Heart right ventricle (tissue), 16 donors: ENCODE measurements around the gene FBXO7. TPM values are rescaled to one million over a fixed set of nuclear protein-coding genes. Genes with fewer than 3 reads are reported as not detected.

Source experiments
- ATAC-seq, 8 donors: fragments of 200-7000 bp; cut with Tn5 transposase; one replicate each; pipeline ENCODE4 v1.9.1; 2020; ENCODE audit warnings: mild to moderate bottlenecking in 8 of 8, moderate library complexity in 8 of 8, moderate number of reproducible peaks in 1 of 8
- DNase-seq, 2 donors: peaks; one replicate each; pipeline ENCODE4 v3.0.0-alpha.2; 2020
- H3K27ac ChIP-seq, 10 donors: fragments of 200-600 bp; sonication (generic) in 2 of 10; one replicate each; pipeline versions ENCODE4 v1.5.0 to v1.8.0; 2020 to 2022; ENCODE audit warnings: mild to moderate bottlenecking in 3 of 10
- H3K27me3 ChIP-seq, 7 donors: fragments of 200-600 bp; one replicate each; pipeline ENCODE4 v1.8.0; 2021 to 2022; ENCODE audit warnings: mild to moderate bottlenecking in 2 of 7
- H3K36me3 ChIP-seq, 9 donors: fragments of 200-600 bp; sonication (generic) in 1 of 9; one replicate each; pipeline versions ENCODE4 v1.5.0 to v1.8.0; 2020 to 2022; ENCODE audit warnings: mild to moderate bottlenecking in 2 of 9
- H3K4me1 ChIP-seq, 9 donors: fragments of 200-600 bp; sonication (generic) in 1 of 9; one replicate each; pipeline versions ENCODE4 v1.5.0 to v1.8.0; 2020 to 2022; ENCODE audit warnings: mild to moderate bottlenecking in 4 of 9
- H3K4me3 ChIP-seq, 10 donors: fragments of 200-600 bp; sonication (generic) in 2 of 10; one replicate each; pipeline versions ENCODE4 v1.5.0 to v1.8.0; 2020 to 2022; ENCODE audit warnings: mild to moderate bottlenecking in 7 of 10, moderate library complexity in 2 of 10
- H3K9me3 ChIP-seq, 11 donors: fragments of 200-600 bp in 10 of 11; sonication (generic) in 2 of 11; one replicate each; pipeline versions ENCODE4 v1.5.0 to v1.8.0; 2013 to 2022; ENCODE audit warnings: mild to moderate bottlenecking in 2 of 11, control low read depth in 1 of 11, moderate library complexity in 1 of 11
- CTCF ChIP-seq, 9 donors: fragments of 200-600 bp; sonication (generic) in 2 of 9; IDR thresholded peaks; one replicate each; pipeline versions ENCODE4 v1.5.0 to v1.8.0; 2021 to 2022; ENCODE audit warnings: antibody characterized with exemption in 9 of 9, mild to moderate bottlenecking in 5 of 9, moderate library complexity in 1 of 9
- WGBS, 2 donors: extraction: QIAGEN DNeasy Blood & Tissue Kit; methylation state at CpG; one replicate each; pipeline ENCODE4 v1.1.7; 2013; ENCODE audit warnings: inconsistent platforms in 1 of 2; 5-methylcytosine and 5-hydroxymethylcytosine counted together
- intact Hi-C, 10 donors: fragments of 100-400 bp; cut with DNase I; formaldehyde crosslinking; loops; one replicate each; pipeline versions ENCODE4 v1.11.1 to v1.14.2; 2022
- polyA plus RNA-seq, 2 donors: library from polyadenylated mRNA; stranded (reverse); fragments of 200-250 nt; gene quantifications; one replicate each; pipeline ENCODE4 v1.2.3, GENCODE V29; 2013
- total RNA-seq, 10 donors: library from RNA; stranded (reverse); fragmentation: NEBNext Ultra II Directional in 3 of 10; extraction: Animal tissue kit (Norgen Biotek cat#: 25700) in 3 of 10; gene quantifications; one replicate each; pipeline versions ENCODE4 v1.2.1 to v1.2.4, GENCODE V29; 2021 to 2023
- donor health status: Arrhythmogenic right ventricular cardiomyopathy.
- donor health status: ischemic (EF 13 %, LVEDD 7.1; RV severe dilation, severe dysfunction).
- donor health status: healthy with polysubstance abuse.
- donor health status: DM: no; HTN: yes; CAD: no.
- donor health status: DM: no; HTN: no; CAD: no.
- donor health status: ischemic (EF 25% LVEDD 6.9; RV normal size, moderate dysfunction).
- donor health status: ischemic (EF 25% LVEDD 5.7; RV mildly dilated, moderate dysfunction).
- donor health status: healthy.
- donor health status: DM: yes; HTN: yes; CAD: no.
- donor health status: Ischemic cardiomyopathy.
- donor health status: ischemic (EF 35%, LVEDD 5.7; RV mildly dilated, moderate dysfunction).
- donor health status: nonischemic (EF 11% LVEDD 7.7; RV severe dilation, severe dysfunction).
- donor health status: DM: yes; HTN: yes; CAD: no.
- donor health status: PGD.
- donor health status: ischemic (EF 29% LVEDD 5.4; RV normal size, mild dysfunction).
- donor health status: nonischemic (EF 23%, LVEDD 6.1; RV moderate dilation, normal function).

The FBXO7 gene
- total and polyA plus RNA-seq, 12 donors = 21.1 to 52.2 (median 37.6) TPM

GRCh38 chr22:32509045-32509444, 34.4 kb downstream of the FBXO7 start:
- intact Hi-C loops = no loop called here
- Histone ChIP-seq H3K27ac (no peak overlapping the region), H3K36me3 (no peaks in the 10 kb centered on the region), H3K27me3 (no peaks in the 10 kb centered on the region), H3K4me3 (no peak overlapping the region), H3K9me3 (no peaks in the 10 kb centered on the region), H3K4me1 (no peaks in the 10 kb centered on the region)
- DNase-seq = no peak
- no peak for ATAC-seq
- no peak for TF ChIP-seq CTCF (IDR thresholded peaks at IDR 0.05)
- WGBS, 2 donors = 91 to 97% methylated on average over 7 of the region's 7 CpGs

- H3K9me3 ChIP-seq = no peaks in the 10 kb centered on the region
- no peak overlapping the region for H3K27ac ChIP-seq
- no peak for DNase-seq
- no peak for ATAC-seq
- intact Hi-C loops = no loop called here
- H3K4me1 ChIP-seq = no peaks in the 10 kb centered on the region
- no peak for TF ChIP-seq CTCF (IDR thresholded peaks at IDR 0.05)
- H3K4me3 ChIP-seq = no peak overlapping the region
- H3K27me3 ChIP-seq = no peaks in the 10 kb centered on the region
- WGBS, 2 donors = 83 to 88% methylated on average over 3 of the region's 3 CpGs
- no peaks in the 10 kb centered on the region for H3K36me3 ChIP-seq
These were observed 36.7 kb downstream of the FBXO7 start for GRCh38 chr22:32511274-32511673.

- TF ChIP-seq CTCF (IDR thresholded peaks at IDR 0.05) = no peak
- Histone ChIP-seq H3K9me3 (no peaks in the 10 kb centered on the region), H3K27ac (no peak overlapping the region), H3K4me1 (no peaks in the 10 kb centered on the region), H3K27me3 (no peaks in the 10 kb centered on the region), H3K4me3 (no peak overlapping the region), H3K36me3 (no peaks in the 10 kb centered on the region)
- 70 to 76% methylated on average over 2 of the region's 2 CpGs for WGBS, 2 donors
- DNase-seq = no peak
- ATAC-seq = no peak
- intact Hi-C loops = no loop called here
These were observed 37.2 kb downstream of the FBXO7 start for GRCh38 chr22:32511776-32512175.

- no peak overlapping the region for H3K27ac ChIP-seq
- ATAC-seq (no peak), DNase-seq (no peak)
- H3K4me1 ChIP-seq = no peaks in the 10 kb centered on the region
- TF ChIP-seq CTCF (IDR thresholded peaks at IDR 0.05) = no peak
- no peaks in the 10 kb centered on the region for H3K27me3 ChIP-seq
- WGBS, 2 donors = 97% methylated on average over 8 of the region's 8 CpGs
- peaks cover 0 to 4% (median 0%) of the 10 kb centered on the region in 9 donors for H3K36me3 ChIP-seq
- peaks cover 0 to 4% (median 0%) of the 10 kb centered on the region in 11 donors for H3K9me3 ChIP-seq
- intact Hi-C loops = no loop called here
- H3K4me3 ChIP-seq = no peak overlapping the region
These were observed 37.8 kb downstream of the FBXO7 start for GRCh38 chr22:32512267-32512982.
